ENCODE measurements around the gene JPH3.

JPH3 gene

DNA sequence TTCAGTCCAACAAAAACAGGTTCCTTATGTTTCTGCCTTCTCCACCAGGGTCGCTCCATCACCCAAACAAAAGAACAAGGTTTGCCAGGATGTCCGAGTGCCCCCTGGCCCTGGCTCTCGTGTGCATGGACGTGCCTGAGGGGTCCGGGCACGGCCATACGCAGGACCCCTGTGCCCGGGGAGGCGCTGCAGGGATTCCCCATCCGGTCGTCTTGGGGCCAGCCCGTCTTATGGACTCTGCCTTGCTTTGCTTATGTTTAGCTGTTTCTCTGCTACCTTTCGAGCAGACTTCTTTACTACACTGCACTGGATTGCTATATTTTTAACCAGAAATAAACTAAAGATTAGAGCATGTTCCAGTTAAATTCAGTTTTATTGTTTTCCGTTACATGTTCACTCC lies 95.5 kb downstream of the JPH3 start:
- DNase-seq (ENCODE audit: low spot score), result no peak

DNA sequence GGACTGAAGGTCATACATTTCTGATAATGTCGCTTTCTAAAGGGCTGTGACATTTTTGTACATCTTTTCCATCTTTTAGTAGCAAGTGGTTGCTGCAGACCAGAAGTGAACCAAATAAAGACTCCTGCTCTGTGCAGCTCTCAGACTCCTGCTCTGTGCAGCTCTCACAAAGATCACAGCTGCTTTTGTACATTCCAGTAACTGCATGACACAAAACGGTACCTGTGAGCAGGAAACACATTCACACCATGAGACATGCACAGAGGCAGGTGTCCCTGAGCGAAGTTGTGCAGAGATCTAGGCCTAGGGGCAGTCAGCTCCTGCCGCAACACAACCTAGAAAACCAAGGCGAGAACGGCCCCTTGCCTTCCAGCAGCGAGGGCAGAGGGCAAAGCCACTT lies 95.9 kb downstream of the JPH3 start:
- no peak for DNase-seq (ENCODE audit: low spot score)

DNA sequence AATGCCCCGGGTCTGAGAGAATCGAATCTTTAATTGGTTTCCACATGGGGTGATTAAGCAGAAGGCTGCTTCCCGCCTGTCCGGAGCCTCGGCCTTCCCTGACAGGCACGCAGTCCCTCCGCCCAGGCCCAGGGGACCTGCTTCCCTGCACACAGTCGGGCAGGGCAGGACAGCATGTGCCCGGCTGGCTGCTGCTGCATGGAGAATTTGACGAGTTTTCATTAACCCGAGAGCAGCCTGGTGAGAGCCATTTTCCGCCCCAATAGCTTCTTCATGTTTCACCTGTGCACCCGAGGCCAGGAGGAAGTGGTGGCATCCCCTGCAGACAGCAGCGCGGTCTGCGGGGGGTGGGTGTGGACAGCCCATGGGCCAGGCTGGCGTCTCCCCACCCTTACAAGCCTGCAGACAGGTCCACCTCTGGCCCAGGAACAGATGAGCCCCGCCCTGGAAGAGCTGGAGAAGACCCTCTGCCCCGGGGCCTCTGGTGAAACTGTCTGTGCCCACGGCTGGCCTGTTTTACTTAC lies 96.4 kb downstream of the JPH3 start:
- DNase-seq (ENCODE audit: low spot score), result no peak

DNA sequence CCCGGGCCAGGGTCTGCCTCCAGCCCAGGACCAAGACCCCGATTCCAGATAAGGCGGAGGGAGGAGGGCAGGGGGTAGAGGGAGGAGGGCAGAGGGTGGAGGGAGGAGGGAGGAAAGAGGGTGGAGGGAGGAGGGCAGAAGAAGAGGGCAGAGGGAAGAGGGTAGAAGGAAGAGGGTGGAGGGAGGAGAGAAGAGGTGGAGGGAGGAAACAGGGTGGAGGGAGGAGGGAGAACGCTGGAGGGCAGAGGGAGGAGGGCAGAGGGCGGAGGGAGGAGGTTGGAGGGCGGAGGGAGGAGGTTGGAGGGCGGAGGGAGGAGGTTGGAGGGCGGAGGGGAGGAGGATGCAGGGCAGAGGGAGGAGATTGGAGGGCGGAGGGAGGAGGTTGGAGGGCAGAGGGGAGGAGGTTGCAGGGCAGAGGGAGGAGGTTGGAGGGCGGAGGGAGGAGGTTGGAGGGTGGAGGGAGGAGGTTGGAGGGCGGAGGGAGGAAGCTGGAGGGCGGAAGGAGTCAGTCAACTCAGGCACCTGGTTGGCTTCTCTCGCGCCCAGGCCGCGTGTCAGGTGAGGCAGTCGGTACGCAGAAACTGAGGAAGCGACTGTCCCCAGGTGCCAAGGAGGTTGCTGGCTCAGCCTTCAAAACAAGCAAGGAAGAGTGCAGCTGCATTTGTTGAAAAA lies 98.2 kb downstream of the JPH3 start:
- peak; percentile 19 for DNase-seq (ENCODE audit: low spot score)

DNA sequence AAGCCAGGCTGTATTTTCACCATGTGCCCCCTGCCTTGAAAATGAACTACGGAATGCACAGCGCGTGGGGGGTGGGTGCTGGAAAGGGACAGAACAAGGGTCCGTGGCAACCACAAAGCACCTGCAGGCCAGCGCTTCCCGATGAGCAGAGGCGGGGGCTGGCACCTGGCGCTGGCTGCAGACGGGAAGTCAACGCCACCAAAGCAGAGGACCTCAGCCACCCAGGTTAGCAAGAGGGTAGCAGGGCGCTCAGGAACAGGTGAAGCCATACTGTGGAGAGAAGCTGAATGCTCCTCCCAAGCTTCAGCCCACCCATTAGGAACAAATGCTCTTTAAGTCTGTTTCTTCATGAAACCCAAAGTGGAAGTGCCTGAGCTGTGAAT lies 98.8 kb downstream of the JPH3 start:
- DNase-seq (ENCODE audit: low spot score), result no peak

DNA sequence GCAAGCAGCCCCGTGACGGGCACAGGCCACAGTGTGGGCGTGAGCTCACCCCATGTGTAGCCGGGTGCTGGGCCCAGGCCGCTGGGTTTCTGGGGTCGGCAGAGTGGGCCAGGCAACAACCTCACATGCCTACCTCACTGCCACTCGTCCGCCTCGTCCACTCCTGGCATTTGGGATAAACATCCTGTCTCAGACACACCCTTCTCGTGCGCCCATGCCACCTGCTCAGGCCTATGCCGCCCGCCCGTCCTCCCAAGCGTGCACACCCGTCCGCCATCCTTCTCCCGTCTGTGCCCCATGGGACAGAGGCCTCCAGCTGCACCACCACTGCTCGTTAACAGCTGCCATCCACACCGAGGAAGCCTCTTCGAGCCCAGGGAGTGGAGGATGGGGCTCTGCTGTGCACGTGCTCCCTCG lies 99.2 kb downstream of the JPH3 start:
- DNase-seq (ENCODE audit: low spot score), result no peak

DNA sequence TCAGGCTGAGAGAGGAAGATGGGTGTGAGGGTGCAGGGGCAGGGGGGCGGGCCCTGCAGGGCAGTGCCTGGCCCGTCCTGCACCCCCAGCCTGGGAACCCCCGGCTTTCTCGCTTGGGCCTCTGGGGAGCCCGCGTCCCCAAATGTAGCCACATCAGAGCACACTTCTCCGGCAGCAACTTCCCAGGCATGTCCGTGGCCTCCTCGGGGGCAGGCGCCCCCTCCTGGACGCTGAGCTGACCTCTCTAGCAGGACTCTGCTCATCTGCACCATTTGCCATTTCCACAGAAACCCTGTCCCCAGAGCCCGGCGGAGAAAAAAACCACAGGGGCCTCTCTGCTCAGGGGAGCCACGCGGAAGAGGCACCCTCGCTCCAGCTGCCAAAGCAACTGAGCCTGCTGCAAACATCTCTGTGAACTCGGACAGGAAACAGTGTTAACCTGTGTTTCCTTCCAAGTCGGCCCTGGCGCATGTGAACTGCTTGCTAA lies 100.1 kb downstream of the JPH3 start:
- no peak for DNase-seq (ENCODE audit: low spot score)

DNA sequence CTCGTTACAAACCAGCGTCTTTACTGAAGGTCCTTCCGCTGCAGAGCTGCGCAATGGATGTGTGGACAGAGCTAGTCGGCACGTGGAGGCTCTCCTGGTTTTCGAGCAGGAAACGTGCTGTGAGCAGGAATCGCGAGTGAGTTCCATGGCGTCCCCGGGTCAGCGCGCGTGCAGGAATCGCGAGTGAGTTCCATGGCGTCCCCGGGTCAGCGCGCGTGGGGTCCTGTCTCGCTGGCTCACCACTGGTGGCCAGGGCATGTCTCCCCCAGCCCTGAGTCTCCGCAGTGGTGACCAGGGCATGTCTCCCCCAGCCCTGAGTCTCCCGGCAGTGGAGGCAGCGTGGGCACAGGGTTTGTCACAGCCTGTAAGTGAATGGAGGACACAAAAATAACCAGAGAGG lies 100.8 kb downstream of the JPH3 start:
- DNase-seq (ENCODE audit: low spot score), result no peak

DNA sequence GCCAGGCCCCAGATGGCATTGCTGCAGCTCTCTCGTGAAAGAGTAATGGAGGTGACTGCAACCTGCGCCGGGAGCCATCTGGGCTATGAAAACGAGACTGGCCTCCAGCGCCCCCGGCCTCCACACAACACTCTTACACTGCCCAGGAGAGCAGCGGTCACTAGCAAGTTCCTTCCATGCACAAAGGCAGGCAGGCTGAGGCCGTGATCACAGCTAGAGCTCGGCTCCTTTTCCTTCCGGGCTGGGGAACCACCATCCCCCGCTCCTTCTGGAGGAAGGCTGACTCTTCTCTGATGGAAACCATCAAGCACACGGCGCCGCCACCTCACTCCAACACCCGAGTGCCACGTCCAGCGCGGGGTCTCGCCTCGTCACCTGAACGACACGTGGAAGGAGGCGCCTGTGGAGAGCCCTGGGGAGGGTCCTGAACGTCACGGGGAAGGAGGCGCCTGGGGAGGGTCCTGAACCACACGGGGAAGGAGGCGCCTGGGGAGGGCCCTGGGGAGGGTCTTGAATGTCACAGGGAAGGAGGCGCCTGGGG lies 101.6 kb downstream of the JPH3 start:
- DNase-seq (ENCODE audit: low spot score), result no peak

DNA sequence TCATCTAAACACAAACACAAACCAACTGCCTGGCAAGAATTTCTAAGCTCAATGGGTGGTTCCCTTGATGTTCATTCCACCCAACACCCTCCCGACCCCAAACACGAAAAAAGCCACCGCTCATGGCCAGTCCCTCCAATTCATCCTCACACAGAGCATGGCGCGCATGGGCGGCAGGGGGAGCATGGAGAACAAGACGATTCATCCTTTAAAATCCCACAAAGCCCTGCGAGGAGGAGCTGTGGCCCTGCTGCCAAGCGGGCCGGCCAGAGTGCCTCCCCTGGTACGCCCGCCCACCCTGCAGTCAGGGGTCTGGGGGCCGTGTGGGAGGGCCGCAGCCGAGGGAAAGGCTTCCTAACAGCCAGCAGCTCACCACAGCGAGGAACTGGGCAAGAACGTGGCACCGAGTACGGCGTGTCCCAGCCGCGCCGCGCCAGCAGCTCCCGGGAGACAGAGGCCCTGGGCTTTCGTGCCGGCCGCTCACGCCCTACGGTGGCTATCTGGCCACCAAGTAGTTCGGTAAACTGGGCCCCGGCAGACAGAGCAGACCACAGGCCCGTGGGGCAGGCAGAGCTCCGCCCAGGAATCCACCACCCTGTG lies 102.5 kb downstream of the JPH3 start:
- no peak for DNase-seq (ENCODE audit: low spot score)

DNA sequence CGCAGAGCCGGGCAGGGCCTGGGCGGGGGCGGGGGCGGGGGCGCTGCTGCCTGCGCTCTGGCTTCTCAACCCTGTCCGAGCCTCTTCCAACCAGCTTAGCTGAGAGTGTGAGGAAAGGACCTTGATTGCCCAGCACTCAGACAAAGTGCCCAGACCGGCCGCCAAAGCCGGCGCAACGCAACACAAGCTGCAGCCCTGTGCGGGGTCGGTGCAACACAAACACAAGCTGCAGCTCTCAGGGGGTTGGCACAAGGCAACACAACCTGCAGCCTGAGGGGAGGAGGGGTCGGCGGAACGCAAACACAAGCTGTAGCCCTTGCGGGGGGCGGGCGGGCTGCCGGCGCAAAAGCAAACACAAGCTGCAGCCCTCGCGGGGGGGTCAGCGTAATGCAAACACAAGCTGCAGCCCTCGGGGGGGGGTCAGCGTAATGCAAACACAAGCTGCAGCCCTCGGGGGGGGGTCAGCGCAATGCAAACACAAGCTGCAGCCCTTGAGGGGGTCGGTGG lies 103.5 kb downstream of the JPH3 start:
- DNase-seq (ENCODE audit: low spot score), result no peak

DNA sequence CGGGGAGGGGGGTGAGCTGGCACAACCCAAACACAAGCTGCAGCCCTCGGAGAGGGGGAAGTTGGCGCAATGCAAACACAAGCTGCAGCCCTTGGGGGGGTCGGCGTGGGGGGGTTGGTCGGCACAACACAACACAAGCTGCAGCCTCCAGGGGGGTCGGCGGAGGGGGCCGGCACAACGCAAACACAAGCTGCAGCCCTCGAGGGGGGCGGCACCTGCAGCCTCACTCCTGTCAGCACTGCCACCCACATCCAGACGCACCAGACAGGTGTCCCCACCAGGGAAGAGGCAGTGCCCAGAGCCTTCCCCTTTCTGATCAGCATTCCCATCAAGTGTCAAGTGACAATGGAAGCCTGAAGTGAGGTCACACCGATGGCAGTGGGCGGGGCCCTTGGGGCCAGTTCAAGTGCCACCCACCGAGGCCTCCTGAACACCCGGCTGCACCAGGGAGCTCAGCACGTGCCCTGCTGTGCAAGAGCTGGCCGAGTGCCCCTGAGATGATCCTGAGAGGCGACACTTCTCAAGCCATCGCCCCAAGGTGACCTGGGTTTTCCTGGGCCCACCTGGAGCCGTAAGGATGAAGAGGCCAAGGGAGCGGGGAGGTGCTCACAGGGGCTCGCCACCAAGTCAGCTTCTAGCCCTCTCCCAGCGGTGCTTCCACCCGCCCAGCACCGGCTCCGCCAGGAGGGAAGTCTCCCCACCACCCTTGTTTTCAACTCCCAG lies 104.1 kb downstream of the JPH3 start:
- no peak for DNase-seq (ENCODE audit: low spot score)

DNA sequence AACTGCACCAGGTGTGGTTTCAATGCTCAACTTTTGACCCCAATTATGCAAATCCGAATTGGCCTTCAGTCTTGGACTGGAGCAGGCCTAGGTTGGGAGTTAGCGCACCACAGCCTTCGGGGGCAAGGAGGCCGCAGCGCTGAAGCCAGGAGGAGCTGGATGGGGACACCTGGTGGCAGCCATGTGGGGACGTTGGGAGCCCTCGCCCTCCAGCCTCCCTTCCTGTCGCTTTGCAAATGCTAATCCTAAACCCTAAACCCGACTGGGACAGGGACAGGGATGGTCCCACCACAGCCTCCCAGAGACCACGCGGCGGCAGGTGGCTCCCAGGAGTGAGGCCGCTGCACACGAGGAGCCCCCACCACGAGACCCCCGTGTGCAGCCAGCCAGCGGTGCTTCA lies 104.8 kb downstream of the JPH3 start:
- no peak for DNase-seq (ENCODE audit: low spot score)

DNA sequence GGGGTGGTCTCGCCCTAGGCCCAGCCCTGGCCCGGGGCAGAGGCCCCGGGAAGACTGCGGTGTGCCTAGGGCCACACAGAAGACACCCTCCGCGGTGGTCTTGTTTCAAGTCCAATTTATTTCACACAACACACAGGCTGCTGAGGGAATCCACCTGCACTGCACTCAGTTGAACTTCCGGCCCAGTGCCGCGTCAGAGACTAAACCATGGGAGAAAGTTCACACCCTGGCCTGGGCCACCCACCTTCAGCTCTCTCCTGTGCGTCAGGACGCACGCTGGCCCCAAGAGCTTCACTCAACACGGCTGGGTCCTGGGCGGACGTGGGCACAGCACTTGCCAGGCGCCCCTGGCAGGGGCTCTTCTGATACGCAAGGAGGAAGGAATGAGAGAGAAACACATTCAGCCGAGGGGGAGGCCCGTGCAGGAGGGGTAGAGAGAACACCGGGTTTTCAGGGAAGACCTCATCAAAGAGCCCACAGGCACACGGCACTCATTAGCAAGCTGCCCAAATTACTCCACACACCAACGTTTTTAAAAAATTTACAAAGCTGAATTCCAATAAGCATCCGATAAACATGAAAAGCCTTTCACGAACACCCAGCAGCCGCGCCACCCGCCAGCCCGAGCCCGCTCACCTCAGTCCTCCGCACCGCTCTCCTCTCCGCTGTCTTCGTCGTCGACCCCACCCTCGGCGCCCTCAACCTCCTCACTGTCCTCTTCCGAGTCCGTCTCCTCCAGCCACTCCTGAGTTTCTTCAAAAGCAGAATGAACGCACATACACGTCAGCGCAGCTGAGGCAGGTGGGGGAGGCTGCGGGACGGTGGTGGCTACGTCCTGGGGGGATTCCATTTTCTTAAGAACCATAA lies 105.6 kb downstream of the JPH3 start:
- no peak for DNase-seq (ENCODE audit: low spot score)

DNA sequence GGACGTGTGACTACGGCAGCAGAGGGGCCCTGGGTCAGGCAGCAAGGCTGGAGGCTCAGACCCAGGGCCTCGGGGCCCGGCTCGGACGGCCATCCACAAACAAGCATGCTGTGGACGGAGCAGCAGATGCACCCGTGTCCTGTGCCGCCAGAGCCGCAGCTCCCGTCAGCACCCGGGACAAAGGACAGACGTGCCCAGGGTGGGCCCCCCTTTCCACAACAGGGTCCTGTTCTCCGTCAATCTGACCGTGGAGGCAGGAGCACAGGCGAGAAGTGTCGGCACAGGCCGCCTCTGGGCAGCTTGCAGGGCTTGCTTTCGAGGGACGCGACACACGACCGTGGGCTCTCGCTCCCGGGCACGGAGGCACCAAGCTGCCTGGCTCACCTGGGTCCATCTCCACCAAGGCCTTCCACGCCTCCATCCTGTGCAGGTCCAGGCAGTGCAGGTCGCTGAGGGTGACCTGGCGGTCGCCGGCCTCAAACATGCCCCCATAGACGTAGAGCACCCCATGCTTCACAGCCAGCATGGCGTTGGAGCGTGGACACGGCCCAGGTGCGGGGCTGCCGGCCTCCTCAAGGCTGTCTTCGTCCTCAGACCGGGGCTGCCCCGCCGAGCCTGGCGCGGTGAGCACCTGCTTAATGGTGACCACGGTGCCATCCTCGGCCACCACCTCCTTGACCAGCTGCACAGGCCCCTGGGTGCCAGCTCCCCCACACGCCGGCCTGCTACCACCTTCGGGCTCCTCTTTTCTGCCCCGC lies 106.8 kb downstream of the JPH3 start:
- DNase-seq (ENCODE audit: low spot score), result no peak

DNA sequence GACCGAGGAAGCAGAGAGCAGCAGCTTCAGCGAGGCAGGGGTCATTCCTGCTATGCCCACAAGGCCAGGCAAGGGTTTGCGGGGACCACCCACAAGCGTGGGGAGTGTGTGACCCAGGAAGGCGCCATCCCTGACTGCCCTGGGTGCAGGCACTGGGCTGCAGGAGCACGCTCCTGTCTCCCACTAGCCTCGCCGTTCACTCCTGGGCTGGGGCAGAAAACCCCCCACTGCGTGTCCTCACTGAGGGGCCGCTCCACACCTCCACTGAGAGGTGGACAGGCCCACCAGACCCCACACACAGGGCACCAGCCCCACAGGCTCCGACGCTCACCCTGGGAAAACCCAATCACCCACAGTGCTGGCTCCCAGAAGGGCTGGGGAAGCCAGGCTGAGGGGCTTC lies 107.4 kb downstream of the JPH3 start:
- no peak for DNase-seq (ENCODE audit: low spot score)

DNA sequence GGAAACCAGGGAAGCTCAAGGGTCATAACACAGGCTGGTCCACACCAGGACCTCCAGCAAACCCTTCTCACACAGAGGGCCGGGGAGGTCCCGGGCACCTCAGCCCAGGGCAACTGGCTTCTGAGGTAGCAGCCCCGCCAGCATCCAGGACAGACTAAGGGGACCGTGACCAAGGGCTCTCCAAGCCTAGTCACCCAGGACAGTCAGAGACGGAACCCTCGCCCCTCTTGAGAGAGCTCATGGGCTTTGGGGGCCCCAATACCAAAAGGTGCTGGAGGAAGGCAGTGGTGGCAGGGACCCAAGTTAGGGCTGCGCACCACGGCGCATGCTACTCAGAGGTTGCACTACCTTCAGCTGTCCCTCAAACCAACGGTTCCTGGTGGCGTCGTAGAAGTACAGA lies 108.6 kb downstream of the JPH3 start:
- DNase-seq (ENCODE audit: low spot score), result no peak

DNA sequence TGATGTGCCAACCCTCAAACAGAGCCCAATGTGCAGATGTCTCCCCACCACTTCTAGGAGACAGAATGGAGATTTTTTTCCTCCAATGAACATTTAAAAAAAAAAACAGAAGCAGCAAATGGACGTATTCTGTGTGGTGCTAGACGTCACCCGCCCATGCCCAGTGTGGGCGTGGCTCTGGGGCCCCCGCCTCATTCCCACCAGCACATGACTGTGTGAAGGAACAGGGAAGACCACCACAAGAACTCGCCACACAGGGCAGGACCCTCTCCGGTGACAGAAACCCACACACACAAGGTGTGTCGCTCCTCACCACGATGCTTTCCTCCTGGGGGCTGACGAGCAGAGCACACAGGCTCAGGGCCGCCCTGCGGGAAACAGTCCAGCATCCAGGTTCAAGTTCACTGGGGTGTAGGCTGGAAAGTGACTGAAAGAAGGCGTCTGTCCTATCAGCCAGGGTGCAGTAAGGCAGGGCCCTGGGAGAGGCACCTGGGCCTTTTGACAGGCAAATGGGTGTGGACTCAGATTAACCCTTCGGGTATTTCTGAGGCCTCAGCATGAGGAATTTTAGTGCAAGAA lies 110.0 kb downstream of the JPH3 start:
- DNase-seq (ENCODE audit: low spot score), result peak; percentile 40

DNA sequence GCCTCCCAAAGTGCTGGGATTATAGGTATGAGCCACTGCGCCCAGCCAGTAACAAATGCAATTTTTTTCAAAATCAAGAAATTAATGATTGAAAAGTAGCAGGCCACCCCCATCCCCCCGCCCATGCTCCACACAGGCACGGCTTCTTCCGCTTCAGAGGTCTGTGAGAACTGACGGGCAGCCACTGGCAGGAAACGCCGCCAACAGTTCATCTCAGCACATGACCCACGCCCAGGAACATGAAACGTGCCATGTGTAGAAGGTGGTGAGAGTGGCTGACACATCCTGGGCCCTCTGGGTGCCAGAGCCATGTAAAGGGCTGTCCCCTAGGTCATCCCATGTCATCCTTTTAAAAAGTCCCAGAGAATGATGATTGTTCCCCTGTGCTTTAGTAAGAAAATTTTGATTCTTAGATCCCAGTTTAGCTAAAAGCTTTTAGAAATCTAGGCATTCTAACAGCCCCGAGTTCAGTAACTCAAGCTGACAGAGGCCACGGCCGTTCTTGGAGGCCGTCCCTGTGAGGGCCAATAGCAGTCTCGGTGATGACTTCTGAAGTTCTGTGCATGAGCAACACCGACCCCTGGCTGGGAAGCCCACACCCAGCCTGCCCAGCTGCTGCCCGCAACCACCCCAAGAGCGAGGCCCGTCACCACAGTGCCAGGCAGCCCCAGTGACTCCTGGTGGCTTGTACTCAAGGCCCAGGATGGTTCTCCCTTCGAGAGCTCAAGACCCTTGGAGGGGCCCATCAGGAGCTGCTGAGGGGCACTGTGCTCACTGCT lies 111.3 kb downstream of the JPH3 start:
- DNase-seq (ENCODE audit: low spot score), result no peak

DNA sequence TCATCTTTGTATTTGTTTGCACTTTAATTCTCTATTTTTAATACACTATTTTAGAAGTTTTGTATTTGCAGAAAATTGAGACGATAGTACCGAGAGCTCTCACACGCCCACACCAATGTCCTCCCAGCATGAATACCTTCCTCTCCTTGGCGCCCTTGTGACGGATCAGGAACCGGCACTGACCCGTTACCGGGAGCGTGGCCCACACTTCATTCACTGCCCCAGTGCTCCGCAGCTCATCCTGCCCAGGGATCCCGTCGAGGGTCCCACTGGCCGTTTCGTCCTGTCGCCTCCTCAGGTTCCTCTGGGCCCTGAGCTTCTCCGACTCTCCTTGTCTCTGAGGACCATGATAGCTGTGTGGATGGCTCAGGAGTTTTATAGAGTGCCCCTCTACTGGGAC lies 112.9 kb downstream of the JPH3 start:
- no peak for DNase-seq (ENCODE audit: low spot score)
